Stimulated activated CD8-positive, alpha-beta memory T cell treated with anti-CD3 and anti-CD28 coated beads, Interleukin-7, amount 100 ng/mL, for 4 hours (primary cell): ENCODE measurements around the gene RAB30.
"Not testable (repeated sequence)": the region's sequence is repeated elsewhere in the genome, so short reads cannot be mapped to it uniquely, and the experiment has no call there.

Experiments used
- DNase-seq, 2 donors: peaks; one replicate each; pipeline ENCODE4 v3.0.0-alpha.2; 2020; ENCODE audit warnings: low read depth in 2 of 2

The RAB30 gene

DNA sequence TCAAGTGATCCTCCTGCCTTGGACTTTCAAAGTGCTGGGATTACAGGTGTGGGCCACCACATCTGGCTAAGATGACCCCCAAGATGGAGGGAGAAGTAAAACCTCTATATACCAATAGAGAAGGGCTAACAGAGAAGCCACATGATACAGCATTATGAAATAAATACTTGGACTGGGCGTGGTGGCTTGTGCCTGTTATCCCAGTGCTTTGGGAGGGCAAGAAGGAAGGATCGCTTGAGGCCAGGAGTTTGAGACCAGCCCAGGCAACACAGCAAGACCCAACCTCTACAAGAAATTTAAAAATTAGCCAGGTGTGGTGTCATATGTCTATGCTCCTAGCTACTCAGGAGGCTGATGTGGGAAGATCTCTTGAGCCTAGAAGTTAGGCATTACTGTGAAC, 61.7 kb downstream of the RAB30 start:
- DNase-seq: no peak

DNA sequence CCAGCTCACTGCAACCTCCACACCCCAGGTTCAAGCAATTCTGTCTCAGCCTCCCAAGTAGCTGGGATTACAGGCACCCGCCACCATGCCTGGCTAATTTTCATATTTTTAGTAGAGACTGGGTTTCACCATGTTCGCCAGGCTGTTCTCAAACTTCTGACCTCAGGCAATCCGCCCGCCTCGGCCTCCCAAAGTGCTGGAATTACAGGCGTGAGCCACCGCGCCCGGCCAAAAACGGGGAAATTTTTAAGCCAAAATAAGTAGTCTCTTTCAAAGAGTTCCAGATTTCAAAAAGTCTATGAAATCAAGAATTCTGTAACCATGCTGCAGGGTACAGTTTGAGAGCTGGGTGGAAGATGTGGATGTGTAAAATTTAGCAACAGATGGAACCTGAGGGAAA, 62.6 kb downstream of the RAB30 start:
- DNase-seq: not testable (repeated sequence)

DNA sequence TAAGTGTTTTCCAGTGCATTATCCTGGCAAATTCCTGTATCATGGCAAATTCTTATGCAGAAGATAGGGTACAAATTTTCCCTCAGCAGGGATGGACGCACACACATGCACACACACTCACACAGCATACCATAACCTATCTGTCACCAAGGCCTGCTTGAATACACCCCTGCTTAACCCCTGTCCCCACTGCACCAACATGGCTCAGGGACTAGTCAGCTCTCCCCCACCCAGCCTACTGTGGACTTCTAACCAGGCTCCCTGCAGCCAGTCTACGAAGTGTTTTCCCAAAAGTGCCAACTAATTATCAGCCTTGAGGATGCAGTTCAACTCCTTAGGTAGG, 63.1 kb downstream of the RAB30 start:
- no peak for DNase-seq

DNA sequence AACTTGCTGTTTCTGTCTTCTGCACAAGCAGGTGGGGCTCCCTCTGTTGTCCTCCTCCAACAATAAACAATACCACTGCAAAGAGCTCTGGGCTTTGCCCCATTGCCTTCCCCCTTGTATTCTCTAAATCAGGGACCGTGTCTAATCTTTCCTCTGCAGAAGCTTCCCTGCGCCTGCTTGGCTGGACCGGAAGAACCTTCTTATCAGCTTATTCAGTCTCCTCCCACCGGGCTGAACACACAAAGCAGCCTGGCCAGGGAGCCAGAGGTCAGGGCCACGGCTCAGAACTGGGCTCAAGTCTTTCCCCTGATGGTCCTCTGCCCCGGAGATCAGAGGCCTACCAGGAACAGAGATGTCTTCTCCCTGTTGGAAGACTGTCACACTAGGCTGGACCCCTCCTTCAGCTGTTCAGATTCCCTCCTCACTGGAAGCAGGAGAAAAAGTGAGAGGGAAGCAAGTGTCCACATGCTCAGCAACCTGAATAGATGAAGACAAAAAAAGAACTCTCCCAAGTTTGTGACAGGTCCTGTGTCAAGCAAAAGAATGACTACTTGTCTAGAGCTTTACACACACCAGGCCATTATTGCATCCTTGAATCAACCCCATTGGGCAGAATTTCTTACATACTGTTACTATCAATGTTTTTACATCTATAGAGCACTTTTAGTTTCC, 63.7 kb downstream of the RAB30 start:
- DNase-seq: no peak

DNA sequence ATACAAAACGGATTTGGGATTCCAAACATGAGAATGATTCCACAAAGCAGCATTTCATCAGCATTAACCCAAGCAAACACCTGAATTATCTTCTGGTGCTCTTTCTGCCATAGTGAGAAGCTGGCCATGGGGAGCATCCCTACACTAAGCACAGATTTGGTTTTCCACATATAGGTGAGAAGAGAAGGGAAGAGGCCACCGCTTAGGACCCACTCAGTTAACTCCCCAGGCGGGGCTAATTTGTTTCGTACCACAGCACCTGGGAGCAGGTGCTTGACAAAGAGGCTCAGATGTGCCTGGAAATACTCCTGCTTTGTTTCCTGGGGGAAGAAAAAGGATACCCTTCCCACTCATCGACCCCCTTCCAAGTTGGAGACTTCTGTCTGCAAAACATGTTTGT, 64.2 kb downstream of the RAB30 start:
- no peak for DNase-seq

DNA sequence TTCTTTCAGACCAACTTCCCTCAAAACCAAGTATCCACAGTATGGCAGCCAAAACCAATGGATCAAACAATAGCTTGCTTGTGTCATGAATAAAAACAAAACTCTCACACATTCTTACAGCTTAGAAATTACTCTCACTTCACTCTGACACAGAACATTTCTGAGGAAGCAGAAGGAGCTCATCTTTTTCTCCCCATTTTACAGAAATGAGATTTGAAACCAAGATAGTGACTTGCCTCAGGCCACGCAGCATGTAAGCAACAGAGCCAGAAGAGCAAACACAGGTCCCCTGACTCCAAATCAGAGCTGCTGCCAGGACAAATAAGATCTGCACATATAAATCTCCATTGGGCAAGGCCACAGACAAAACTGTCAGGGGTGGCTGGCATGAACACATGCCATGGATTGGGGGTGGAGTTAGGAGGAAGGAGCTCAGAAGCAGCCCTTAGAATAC, 64.8 kb downstream of the RAB30 start:
- DNase-seq: no peak

DNA sequence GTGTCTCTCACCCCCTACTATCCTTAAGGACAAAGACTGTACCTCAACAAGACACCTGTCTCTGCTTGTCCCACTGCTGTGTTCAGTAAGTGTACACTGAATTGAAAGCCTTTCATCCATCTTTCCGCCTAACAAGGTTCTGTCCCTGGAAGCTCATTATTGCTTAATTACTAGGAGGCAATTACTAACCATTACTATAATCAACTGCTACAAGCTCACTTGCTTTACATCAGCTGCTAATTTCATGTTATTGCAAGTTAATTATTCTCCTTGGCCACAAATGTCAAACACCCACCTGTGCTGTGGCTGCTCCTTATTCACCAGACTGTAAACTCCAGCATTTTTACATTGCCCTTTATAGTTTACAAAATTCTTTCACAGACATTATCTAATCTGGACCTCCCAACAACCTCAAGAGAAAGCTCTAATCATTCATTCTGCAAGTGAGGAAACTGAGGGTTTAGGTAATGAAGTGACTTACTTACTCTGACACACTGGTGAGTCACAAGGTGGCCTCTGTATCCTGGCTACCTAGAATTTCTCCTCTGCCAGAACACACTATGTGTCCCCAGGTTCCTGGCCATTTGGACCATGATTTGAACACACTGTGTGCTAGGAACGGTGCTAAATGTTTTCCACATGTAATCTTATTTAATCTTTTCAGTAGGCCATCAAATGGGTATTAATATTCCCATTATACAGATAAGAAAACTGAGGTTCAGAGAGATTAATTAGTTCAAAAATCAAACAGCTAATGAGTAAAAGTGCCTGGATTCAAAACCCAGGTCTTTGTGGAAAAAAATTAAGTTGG, 66.7 kb downstream of the RAB30 start:
- no peak for DNase-seq

DNA sequence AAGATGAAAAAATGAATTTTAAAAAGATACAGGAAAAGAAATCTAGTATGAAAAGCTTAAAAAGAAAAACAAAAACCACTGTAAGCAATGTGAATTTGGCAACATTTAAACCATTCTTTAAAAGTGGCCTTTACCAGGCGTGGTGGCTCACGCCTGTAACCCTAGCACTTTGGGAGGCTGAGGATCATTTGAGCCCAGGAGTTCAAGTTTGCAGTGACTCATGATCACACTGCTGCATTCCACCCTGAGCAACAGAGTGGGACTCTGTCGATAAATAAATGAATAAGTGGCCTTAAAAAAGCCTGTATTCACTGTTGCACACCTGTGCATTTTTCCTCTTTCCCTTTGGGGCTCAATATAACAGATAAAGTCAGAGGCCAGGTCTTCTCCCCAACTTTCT, 69.2 kb downstream of the RAB30 start:
- DNase-seq: no peak

DNA sequence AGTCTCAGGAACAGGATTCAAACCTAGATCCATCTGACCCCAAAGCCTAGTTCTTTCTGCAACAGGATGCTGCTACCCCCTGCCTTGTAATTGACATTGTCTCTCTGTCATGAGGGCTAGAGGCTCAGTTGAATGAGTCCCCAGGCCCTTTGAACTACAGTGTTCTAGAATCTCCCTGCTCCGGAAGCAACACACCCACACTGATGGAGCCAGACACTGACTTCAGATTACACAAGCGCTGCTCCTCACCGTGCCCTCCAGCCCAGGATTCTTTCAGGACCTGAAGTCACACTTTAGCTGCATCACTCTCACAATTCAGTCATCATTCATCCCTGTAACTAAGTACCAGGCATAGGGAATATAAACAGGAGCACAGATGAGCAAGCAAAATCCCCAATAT, 69.6 kb downstream of the RAB30 start:
- peak; percentile 12 to 15 for DNase-seq

DNA sequence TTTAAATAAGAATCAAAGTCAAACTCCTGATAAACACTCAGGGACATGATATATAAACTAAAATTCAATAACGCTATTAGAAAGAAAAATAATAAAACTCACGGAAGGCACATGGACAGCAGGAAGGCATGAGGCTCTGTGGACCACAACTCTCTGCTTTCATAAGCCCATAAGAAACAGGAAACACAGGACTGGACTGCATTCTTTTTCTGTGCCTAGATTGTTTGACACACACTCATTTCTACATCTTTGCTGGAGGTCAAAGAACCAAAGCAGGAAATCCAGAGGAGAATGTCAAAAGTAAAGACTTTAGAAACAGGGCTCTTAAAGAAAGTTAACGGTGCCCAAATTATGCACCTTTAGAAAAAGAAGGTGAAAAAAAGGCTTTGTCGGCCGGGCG, 71.3 kb downstream of the RAB30 start:
- no peak for DNase-seq

DNA sequence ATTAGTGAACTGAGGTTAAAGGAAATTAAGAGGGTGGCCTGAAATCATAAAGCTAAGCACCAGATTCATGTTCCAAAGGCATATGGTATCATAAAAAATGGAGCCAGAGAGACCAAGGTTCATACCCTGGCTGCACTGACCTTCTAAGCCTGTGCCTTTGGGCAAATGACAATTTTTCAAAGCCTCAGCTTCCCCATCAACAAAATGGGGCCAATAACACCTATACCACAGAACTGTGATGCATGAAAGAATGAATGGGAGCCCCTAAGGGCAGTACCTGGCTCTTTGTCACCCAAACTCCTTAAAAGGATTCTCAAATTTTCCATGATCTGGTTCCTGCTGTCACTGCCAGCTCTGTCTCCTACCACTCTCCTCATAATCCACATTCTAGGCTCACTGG, 72.5 kb downstream of the RAB30 start:
- no peak for DNase-seq

DNA sequence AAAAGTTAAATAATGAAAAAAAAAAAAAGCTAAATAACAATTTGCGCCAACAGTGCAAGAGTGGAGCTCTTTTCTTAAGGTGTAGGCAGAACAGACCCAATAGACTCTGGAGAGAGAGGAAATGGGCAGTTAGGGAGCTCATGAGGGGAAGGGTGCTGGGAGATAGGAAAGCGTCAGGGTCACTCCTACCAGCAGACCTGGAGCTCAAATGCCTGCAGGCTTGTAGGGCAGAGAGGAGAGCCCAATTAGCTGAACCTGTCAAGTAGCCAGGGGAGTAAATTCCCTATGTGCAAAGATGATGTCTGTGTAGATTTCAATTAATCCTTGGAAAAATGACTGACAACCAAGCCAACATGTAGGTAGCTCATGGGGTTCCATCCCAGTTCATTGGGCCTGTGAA, 73.0 kb downstream of the RAB30 start:
- DNase-seq: no peak

DNA sequence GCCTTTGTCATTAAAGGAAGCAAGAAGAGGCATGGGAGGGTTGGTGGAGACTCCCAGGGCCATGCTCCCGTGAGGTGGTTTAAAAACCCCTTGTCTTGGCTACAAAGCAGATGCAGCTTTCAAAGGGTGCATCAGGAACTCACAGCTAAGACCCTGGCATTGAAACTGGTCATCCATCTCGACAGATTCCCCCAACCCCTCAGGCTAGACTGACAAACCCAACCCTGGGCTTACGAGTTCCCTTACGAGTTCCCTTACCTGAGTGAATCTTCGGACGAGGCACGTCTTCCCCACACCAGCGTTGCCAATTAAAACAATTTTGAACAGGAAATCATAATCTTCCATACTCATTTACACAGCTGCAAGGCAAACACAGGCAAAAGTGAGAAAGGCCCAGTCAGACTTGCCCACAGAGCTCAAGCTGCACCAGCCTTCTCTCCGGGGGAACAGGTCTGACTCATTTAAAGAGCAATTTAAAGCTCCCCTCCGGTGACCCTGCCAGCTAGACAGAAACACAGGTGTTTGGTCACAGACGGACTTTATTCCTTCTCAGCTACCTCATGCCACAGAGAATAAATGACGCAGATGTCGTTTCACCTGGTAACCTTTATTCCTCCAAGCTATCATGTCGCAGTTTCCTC, 74.6 kb downstream of the RAB30 start:
- DNase-seq: no peak

DNA sequence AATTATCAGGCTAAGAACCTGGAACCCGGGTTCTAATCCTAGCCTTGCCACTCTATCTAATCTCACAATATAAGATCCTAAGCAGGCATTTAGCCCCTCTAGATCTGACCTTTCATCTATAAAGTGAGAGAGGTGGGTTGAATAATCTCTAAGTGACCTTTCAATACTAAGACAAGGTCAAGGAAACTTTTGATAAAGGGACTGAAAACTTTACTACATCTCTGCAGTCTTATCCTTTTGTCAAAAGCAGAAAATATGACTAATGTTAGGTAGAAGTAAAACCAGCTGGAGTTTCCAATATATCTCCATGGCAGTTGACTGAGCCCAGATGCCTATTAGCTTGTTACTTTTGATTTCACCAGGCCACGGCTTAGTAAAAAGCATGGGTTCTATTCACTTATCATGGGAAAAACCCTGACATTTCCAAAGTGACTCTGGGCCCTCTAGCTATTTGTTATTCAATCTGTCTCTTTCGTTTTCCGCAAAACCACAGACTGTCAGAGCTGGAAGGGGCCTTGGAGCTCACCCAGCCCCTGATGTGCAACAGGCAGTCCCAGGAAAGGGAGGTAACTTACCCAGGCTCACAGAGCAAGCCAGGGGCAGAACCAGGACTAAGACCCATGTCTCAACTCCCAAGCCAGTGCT, 75.8 kb downstream of the RAB30 start:
- no peak for DNase-seq

DNA sequence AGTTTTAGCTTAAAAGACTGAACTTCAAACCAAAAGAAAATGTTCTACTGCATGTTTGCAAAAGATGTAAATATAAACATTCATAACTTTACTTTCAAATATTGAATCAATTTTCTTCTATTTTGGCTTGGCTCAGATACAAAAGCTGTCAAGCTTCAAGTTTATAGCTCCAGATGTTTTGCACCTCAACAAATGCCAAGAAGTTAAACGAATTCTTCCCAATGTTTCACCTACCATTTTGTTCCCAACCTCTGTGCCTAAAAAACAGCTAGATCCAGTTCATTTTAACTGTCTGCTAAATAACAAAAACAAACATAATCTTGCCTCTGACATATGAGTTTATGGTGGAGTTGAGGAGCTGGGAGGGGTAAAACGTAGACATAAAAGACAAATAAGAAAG, 76.5 kb downstream of the RAB30 start:
- DNase-seq: no peak

DNA sequence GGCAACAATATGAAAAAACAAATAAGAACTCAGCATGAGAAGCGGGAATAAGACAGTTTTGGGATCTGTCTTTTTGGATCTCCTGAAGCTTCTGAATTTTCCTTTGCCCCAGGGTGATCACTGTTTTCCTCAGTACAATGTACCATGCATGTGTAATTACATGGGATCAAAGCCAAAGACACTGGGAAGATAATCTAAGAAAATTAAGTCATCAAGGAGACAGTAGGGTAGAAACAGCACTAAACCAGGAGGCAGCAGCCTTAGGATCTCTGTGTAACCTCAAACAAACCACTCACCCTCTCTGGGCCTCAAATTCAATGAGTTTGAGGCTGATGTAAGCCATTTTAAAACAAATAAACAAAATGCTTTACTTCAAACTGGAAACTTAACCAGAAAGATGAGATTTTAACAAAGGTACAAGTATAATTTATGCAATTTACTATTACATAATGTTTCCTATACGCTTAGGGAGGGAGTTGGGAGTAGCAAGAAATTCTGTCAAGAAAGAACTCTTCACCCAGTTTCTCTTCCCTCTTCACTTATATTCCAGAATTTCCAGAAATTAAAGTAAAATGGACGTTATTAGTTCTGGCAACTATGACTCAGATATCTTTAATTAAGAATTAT, 77.0 kb downstream of the RAB30 start:
- DNase-seq: no peak

DNA sequence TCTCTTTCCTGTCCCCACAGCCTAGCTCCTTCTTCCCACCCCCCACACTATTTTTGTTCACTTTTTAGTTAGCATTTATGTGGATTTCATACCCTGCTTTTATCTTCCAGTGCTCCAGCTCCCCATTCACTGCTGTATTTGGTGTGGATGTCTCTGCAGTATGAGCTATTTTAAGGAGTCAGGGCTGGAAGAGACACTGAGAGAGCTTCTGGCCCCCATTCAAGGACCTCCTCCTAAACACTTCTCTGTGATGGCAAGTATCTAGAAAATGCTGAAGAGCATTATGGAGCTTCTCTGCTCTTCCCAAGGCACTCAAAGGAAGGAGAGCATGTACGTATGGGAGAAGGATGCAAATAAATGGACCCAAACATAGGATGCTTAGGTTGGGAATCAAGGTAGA, 79.5 kb downstream of the RAB30 start:
- no peak for DNase-seq

DNA sequence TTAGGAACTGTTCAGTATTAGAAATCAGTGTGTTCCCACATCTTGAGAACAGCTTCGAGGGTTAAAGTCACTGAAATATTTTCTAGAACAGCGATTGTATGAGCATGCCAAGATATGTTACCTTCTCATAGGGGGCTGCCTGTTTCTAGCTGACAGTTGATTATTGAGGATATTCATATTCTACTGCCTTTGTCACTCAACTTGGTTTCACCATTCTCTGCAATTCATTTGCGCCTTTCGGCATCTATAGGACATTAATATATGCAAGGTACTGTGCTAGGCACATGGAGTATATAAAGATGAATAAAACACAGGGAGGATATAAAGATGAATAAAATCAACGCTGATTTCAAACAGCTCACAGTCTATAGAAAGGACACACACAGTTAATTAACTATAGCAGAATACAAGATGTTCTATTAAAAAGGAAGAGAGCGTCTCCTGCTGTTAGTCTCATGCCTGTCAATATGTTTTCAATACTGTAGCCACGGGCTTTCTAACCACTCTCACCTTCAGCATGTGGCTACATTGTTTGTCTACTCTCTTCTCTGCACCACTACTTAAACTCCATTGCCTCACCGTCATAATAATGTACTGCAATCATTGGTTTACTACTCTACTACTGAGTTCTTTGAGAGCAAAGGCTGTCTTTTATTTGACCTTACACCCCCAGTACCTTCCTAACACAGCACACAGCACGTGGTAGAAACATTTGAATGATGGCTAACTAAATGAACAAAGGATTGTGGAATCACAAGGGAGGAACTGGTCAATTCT, 81.9 kb downstream of the RAB30 start:
- no peak for DNase-seq

DNA sequence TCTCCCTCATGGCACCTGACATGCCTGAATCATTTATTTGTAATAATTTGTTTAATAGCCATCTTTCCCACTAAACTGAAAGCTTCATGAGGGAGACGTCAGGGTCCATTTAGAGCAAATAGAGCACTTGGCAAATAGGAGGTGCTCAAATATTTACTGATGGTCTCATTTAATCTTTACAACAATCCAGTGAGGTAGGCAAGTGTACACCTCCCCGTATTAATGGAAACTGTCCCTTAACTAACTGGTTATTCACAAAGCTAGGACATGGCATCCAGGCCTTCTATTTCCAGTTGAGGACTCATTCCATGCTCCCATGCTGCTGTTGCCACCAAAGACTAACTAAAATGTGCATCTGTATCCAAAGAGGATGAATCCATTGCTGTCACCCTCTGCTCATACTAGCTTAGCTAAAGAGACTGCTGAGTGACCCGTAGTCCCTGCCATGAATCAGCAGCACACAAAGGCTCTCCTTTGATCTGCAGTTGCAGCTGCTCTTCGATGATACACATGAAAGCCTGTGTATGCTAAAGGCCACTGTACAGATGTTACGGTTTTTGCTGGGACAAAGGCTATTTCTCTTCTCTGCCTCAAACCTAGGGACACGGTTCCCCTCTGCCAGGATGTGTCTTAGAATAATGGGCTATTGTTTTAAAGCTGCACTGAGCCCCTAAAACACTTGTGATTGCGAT, 82.6 kb downstream of the RAB30 start:
- DNase-seq: no peak

DNA sequence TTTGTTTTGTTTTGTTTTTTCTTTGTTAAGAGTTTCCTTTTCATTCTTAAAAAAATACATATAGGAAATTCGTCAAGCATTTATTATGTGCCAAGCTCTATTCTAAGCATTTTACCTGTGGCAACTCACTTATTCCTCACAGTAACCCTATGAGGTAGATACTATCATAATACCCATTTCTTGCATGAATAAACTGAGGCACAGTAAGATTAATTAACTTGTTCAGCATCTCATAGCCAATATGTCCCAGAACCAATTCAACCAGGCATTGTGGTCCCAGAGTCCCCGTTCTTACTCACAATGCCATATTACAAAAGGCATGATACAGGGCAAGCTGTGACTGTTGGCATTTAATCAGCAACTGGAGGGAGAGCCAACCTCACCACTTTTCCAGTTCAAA, 83.7 kb downstream of the RAB30 start:
- no peak for DNase-seq

DNA sequence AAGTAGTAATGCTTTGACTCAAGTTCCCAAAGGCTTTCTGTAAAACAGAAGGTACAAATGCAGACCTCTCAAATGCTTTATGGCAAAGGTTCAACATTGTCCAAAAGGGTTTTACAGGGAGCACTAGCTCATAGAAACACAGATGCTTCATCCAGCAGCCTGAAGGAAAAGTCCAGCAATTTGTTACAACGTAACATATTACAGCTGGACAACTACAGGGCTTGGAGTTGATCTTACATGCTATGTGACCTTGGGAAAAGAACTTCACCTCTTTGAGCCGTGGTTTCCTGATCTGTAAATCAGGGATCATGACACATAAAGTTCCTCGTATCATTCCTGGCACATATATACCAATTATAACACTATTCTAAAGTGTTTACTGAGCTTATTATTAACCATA, 85.3 kb downstream of the RAB30 start:
- DNase-seq: no peak
